Measurements from ENCODE around the gene PIAS2. TPM values are rescaled to one million over a fixed set of nuclear protein-coding genes. Genes with fewer than 3 reads are reported as not detected.
"Not testable (repeated sequence)": the region's sequence is repeated elsewhere in the genome, so short reads cannot be mapped to it uniquely, and the experiment has no call there.

PIAS2 gene, protein sequence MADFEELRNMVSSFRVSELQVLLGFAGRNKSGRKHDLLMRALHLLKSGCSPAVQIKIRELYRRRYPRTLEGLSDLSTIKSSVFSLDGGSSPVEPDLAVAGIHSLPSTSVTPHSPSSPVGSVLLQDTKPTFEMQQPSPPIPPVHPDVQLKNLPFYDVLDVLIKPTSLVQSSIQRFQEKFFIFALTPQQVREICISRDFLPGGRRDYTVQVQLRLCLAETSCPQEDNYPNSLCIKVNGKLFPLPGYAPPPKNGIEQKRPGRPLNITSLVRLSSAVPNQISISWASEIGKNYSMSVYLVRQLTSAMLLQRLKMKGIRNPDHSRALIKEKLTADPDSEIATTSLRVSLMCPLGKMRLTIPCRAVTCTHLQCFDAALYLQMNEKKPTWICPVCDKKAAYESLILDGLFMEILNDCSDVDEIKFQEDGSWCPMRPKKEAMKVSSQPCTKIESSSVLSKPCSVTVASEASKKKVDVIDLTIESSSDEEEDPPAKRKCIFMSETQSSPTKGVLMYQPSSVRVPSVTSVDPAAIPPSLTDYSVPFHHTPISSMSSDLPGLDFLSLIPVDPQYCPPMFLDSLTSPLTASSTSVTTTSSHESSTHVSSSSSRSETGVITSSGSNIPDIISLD
- polyA plus RNA-seq, result 10 to 100 TPM in 1 of 4 donors, 1 to 10 TPM in 3; 2.5 to 11.9 (median 4.4) TPM
- long read RNA-seq, donor 1, result 0 reads
- long read RNA-seq, donor 2, result 0 reads
- long read RNA-seq, donor 3, partial matches to known transcripts, result 0 of 1 reads
- long read RNA-seq, donor 3, other reads (novel, unspliced or antisense), result 0 of 1 reads
- long read RNA-seq, donor 4, result 0 reads
- long read RNA-seq, donor 5, result 0 reads
- long read RNA-seq, donor 6, full-length matches to known transcripts, result 1 of 1 reads
- long read RNA-seq, donor 6, partial matches to known transcripts, result 0 of 1 reads
- long read RNA-seq, donor 6, other reads (novel, unspliced or antisense), result 0 of 1 reads
- long read RNA-seq, donor 7, full-length matches to known transcripts, result 4 of 4 reads
- long read RNA-seq, donor 7, partial matches to known transcripts, result 0 of 4 reads
- long read RNA-seq, donor 7, other reads (novel, unspliced or antisense), result 0 of 4 reads
- long read RNA-seq, donor 8, result 0 reads
- long read RNA-seq, donor 9, result 0 reads
- long read RNA-seq, donor 10, full-length matches to known transcripts, result 1 of 1 reads
- long read RNA-seq, donor 10, partial matches to known transcripts, result 0 of 1 reads
- long read RNA-seq, donor 10, other reads (novel, unspliced or antisense), result 0 of 1 reads

DNA sequence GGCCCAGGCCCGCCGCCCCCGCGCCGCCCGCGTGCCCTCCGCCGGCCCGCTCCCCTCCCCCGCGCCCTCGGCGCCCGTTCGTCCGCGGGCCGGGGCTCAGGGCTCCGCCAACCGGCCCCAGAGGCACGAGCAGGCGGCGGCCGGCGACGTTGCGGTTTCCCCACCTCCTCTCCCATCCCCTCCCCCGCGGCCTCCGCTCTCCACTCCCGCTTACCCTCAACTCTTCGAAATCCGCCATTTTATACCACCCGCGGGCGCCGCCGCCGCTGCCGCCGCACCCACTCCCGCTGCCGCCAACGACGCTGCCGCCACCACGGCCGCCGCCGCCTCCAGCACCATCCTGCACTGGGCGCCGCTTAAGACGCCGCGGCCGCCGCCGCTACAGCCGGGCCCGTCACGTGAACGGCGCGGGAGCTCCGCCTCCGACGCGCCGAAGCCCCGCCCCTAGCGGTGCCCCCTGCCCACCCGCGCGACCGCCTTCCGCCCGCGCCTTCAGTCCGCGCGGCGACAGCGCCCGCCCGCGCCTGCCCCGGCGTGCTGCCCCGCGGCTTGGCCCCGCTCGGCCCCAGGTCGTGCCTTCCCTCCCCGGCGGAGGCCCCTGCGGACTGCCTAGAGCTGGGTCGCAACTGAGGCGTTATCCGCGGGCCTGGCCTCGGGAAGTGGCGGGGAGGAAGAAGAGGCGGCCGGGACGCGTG is at the start of gene PIAS2, which contains the start of gene KATNAL2:
PIAS2 (minus strand) TSS at position 400 of the 695 bp plus-strand sequence; CDS start at position 238, 162 bp downstream.
KATNAL2 (plus strand) TSS at position 495 of the 695 bp plus-strand sequence. CDS start 29,271 bp downstream, outside the sequence.
- H3K4me3 ChIP-seq (ENCODE audit: low read depth in 1 of 3, low read length in 3 of 3), result peak within 1 kb of the TSS; percentile 68 to 76 (median 72)
- no peak for FAIRE-seq

DNA sequence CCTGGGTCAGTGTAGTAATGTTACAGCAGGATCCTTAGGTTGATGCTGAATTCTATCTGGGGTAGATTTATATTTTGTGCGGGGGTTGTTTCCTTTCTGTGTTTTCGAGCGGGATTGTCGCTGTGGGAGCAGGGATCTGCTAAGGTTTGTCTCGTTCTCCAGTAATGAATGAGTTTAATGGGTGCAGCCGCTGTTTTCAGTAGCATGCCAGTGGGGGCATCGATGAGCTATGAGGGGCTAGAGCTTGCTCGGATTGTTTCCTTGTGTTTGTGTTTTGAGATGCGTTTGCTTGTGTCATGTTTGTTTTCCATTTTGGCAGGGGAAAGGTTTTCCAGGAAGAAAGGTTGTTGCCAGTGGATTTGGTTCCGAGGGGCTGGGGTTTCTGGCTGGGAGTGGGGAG is 49.0 kb upstream of the PIAS2 start:
- not testable (repeated sequence) for FAIRE-seq; H3K36me3 ChIP-seq (ENCODE audit: control insufficient read depth in 3 of 3, insufficient read depth in 2 of 3, low read depth in 1 of 3, low read length in 3 of 3); DNase-seq; H3K4me3 ChIP-seq (ENCODE audit: low read depth in 1 of 3, low read length in 3 of 3); H3K4me1 ChIP-seq (ENCODE audit: control insufficient read depth in 3 of 3, insufficient read depth in 2 of 3, low read depth in 1 of 3, low read length in 2 of 3); H3K27ac ChIP-seq (ENCODE audit: low read depth in 1 of 3, low read length in 2 of 3); H3K27me3 ChIP-seq (ENCODE audit: control insufficient read depth in 3 of 3, insufficient read depth in 3 of 3, low read length in 3 of 3)
- WGBS, 3 donors, result no CpG with 5 or more reads among the region's 10 CpGs
- peaks cover 0 to 10% of the 10 kb centered on the region in 2 donors for H3K9me3 ChIP-seq (ENCODE audit: control insufficient read depth in 2 of 2, insufficient read depth in 1 of 2, low read depth in 1 of 2, low read length in 1 of 2)

More for the DNA sequence above, at the start of gene PIAS2, which contains the start of gene KATNAL2:
- Histone ChIP-seq H3K9me3 (ENCODE audit: control insufficient read depth in 2 of 2, insufficient read depth in 1 of 2, low read depth in 1 of 2, low read length in 1 of 2) (no peaks in the 10 kb centered on the region), H3K4me1 (ENCODE audit: control insufficient read depth in 3 of 3, insufficient read depth in 2 of 3, low read depth in 1 of 3, low read length in 2 of 3) (peaks cover 3 to 6% (median 3%) of the 10 kb centered on the region in 3 donors), H3K27me3 (ENCODE audit: control insufficient read depth in 3 of 3, insufficient read depth in 3 of 3, low read length in 3 of 3) (no peaks in the 10 kb centered on the region), H3K27ac (ENCODE audit: low read depth in 1 of 3, low read length in 2 of 3) (peak within 1 kb of the TSS; percentile 69 to 94 (median 85)), H3K36me3 (ENCODE audit: control insufficient read depth in 3 of 3, insufficient read depth in 2 of 3, low read depth in 1 of 3, low read length in 3 of 3) (no peaks in the 10 kb centered on the region)
- peak; percentile 67 to 89 for DNase-seq
- WGBS, 3 donors, result 0% methylated on average over 28 to 107 of the region's 107 CpGs

DNA sequence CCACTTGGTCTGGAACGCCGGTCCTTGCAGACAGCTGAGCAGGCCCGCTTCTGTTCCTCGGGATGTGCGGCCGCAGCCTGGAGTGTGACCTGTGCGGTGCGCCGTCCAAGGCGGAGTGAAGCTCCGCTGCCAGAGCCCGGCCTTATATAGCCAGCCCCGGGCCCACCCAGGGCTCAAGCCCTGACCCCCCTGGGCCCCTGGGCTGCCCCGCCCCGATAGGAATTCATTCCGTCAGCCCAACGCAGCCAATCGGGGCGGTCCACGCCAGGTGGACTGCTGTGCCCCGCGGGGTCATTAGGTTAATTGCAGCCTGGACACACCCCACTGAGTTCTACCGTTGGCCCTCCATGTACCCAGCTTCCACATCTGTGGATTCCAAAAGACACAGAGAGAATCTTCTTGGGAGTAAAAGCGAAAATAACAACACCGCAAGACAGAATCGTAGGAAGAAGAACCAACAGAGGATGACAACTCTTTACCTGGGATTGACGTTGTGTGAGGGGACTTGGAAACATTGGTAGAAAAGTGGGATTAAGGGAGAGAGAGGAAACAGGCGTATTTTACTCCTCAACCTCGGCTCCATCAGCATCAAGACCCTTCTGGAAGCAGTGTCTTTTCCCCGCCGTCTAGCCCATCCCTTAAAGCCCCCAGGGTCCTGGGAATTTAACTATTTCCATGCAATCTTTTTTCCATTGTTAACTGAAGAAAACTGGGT is 47.4 kb upstream of the PIAS2 start:
- H3K4me3 ChIP-seq (ENCODE audit: low read depth in 1 of 3, low read length in 3 of 3); FAIRE-seq: not testable (repeated sequence)

DNA sequence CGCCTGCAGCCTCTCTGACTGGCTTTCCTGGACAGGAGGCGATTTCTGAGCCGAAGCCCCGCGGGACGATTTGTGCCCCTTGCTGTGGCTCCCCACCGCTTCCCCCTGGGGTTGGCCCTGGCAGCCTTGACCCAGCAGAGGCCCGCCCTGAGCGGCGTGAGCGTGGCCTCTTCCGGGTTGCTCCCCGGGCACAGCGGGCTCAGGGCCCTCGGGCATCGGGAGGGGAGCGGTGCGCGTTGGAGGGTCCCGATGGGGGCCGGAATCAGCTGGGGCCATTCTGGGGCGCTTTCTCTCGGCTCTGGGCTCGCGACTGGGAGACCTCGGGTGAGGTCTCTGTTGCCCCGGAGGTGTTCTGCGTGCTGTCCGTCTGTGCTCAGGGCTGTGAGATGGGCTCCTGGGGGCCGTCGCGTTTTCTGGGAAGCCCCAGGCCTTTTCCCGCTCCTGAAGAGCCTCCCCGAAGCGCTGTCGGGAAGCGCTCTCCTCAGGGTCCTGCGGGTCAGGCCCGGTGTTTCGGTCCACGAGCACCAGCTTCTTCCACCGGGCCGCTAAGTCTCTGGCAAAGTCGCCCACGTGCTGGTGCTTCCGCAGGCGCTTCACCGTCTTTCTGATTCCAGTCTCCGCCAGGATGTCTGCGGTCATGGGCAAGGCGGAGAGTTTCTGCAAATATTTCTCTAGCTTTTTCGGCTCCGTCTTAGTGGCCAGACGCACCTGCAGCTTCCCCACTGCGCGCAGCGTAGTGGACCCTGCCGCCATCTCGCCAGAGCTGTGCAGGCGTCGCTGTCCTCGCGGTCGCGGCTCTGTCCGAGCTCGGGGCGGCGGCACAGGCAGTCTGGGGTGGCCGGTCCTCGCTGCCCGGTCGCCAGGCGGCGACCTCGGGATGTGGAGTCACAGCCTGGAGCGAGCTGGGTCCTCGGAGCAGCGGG is 46.6 kb upstream of the PIAS2 start:
- 92% methylated on average over 3 of the region's 79 CpGs; no CpG with 5 or more reads in 2 of the 3 donors for WGBS, 3 donors
- H3K9me3 ChIP-seq (ENCODE audit: control insufficient read depth in 2 of 2, insufficient read depth in 1 of 2, low read depth in 1 of 2, low read length in 1 of 2), result peaks cover 0 to 10% of the 10 kb centered on the region in 2 donors
- H3K27me3 ChIP-seq (ENCODE audit: control insufficient read depth in 3 of 3, insufficient read depth in 3 of 3, low read length in 3 of 3); H3K27ac ChIP-seq (ENCODE audit: low read depth in 1 of 3, low read length in 2 of 3); H3K4me3 ChIP-seq (ENCODE audit: low read depth in 1 of 3, low read length in 3 of 3); H3K36me3 ChIP-seq (ENCODE audit: control insufficient read depth in 3 of 3, insufficient read depth in 2 of 3, low read depth in 1 of 3, low read length in 3 of 3); FAIRE-seq; DNase-seq; H3K4me1 ChIP-seq (ENCODE audit: control insufficient read depth in 3 of 3, insufficient read depth in 2 of 3, low read depth in 1 of 3, low read length in 2 of 3): not testable (repeated sequence)

More for the DNA sequence above, 47.4 kb upstream of the PIAS2 start:
- not testable (repeated sequence) for H3K36me3 ChIP-seq (ENCODE audit: control insufficient read depth in 3 of 3, insufficient read depth in 2 of 3, low read depth in 1 of 3, low read length in 3 of 3); H3K4me1 ChIP-seq (ENCODE audit: control insufficient read depth in 3 of 3, insufficient read depth in 2 of 3, low read depth in 1 of 3, low read length in 2 of 3); DNase-seq; H3K27me3 ChIP-seq (ENCODE audit: control insufficient read depth in 3 of 3, insufficient read depth in 3 of 3, low read length in 3 of 3); H3K27ac ChIP-seq (ENCODE audit: low read depth in 1 of 3, low read length in 2 of 3)
- H3K9me3 ChIP-seq (ENCODE audit: control insufficient read depth in 2 of 2, insufficient read depth in 1 of 2, low read depth in 1 of 2, low read length in 1 of 2), result peaks cover 0 to 10% of the 10 kb centered on the region in 2 donors
- WGBS, 3 donors, result 78 to 91% (median 89%) methylated on average over 4 to 8 of the region's 31 CpGs

DNA sequence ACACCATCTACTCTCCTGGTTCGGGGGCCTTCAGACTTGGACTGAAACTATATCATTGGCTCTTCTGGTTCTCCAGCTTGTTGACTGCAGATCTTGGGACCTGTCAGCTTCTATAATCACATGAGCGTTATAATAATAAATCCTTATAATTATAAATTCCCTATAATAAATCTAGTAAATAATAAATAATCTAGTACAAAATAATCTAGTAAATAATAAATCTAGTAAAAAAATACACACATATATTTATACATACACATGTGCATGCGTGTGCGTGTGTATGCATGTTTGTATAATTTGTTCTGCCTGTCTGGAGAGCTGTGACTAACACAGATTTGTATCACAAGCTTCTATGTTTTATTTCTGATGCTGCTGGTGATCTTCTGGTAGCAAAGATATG is 40.9 kb upstream of the PIAS2 start:
- Histone ChIP-seq H3K27ac (ENCODE audit: low read depth in 1 of 3, low read length in 2 of 3) (no peak overlapping the region), H3K27me3 (ENCODE audit: control insufficient read depth in 3 of 3, insufficient read depth in 3 of 3, low read length in 3 of 3) (no peaks in the 10 kb centered on the region), H3K9me3 (ENCODE audit: control insufficient read depth in 2 of 2, insufficient read depth in 1 of 2, low read depth in 1 of 2, low read length in 1 of 2) (no peaks in the 10 kb centered on the region), H3K4me1 (ENCODE audit: control insufficient read depth in 3 of 3, insufficient read depth in 2 of 3, low read depth in 1 of 3, low read length in 2 of 3) (no peaks in the 10 kb centered on the region), H3K4me3 (ENCODE audit: low read depth in 1 of 3, low read length in 3 of 3) (no peak overlapping the region), H3K36me3 (ENCODE audit: control insufficient read depth in 3 of 3, insufficient read depth in 2 of 3, low read depth in 1 of 3, low read length in 3 of 3) (no peaks in the 10 kb centered on the region)
- FAIRE-seq, result no peak
- whole genome bisulfite sequencing, 3 donors, result 78 to 84% (median 83%) methylated on average over 4 of the region's 4 CpGs
- DNase-seq, result no peak

DNA sequence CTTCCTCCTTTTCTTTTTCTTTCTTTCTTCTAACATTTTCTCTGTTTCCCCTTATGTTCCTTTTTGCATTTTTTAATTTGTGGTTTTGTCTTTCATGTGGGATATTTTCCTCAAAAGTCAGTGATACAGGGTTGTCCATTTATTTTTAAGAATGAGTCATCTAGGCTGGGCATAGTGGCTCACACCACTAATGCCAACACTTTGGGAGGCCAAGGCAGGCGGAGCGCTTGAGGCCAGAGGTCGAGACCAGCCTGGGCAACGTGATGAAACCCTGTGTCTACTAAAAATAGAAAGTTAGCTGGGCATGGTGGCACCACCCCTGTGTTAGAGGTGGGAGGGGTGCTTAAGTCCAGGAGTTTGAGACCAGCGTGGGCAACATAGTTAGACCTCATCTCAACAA is 35.9 kb upstream of the PIAS2 start:
- no peak overlapping the region for H3K4me3 ChIP-seq (ENCODE audit: low read depth in 1 of 3, low read length in 3 of 3)
- H3K9me3 ChIP-seq (ENCODE audit: control insufficient read depth in 2 of 2, insufficient read depth in 1 of 2, low read depth in 1 of 2, low read length in 1 of 2), result no peaks in the 10 kb centered on the region
- no peak overlapping the region for H3K27ac ChIP-seq (ENCODE audit: low read depth in 1 of 3, low read length in 2 of 3)
- H3K36me3 ChIP-seq (ENCODE audit: control insufficient read depth in 3 of 3, insufficient read depth in 2 of 3, low read depth in 1 of 3, low read length in 3 of 3), result no peaks in the 10 kb centered on the region
- WGBS, 3 donors, result 54 to 61% (median 61%) methylated on average over 5 of the region's 5 CpGs
- no peak for FAIRE-seq
- H3K27me3 ChIP-seq (ENCODE audit: control insufficient read depth in 3 of 3, insufficient read depth in 3 of 3, low read length in 3 of 3), result no peaks in the 10 kb centered on the region
- DNase-seq, result no peak
- H3K4me1 ChIP-seq (ENCODE audit: control insufficient read depth in 3 of 3, insufficient read depth in 2 of 3, low read depth in 1 of 3, low read length in 2 of 3), result no peaks in the 10 kb centered on the region
